Measurements from ENCODE around the gene CD200R1L. TPM values are rescaled to one million over a fixed set of nuclear protein-coding genes. Genes with fewer than 3 reads are reported as not detected.

CD200R1L gene
- total RNA-seq, 1 experiment from 2014 or later: not detected

GRCh38 chr3:112813723-112814171, 32.9 kb downstream of the CD200R1L start:
- Mint-ChIP-seq H3K9me3 (peaks cover under 1 to 1% of the 10 kb centered on the region in 2 experiments; a peak in 1 of 5 replicates), H3K27ac (no peak overlapping the region), H3K4me3 (no peak overlapping the region), H3K4me1 (peaks cover 7 to 12% of the 10 kb centered on the region in 2 experiments), H3K36me3 (ENCODE audit: insufficient read depth in 1 of 3, low read depth in 3 of 3) (no peaks in the 10 kb centered on the region; a peak in 1 of 7 replicates), H3K27me3 (ENCODE audit: low read depth) (no peaks in the 10 kb centered on the region)
- Histone ChIP-seq H3K9me3 (ENCODE audit: control insufficient read depth, low read depth, low read length) (no peaks in the 10 kb centered on the region), H3K4me2 (ENCODE audit: insufficient read depth, insufficient read length, low read length) (no peak overlapping the region), H2BK120ac (ENCODE audit: low read depth, low read length, poor library complexity, severe bottlenecking) (no peak overlapping the region), H3K79me1 (ENCODE audit: insufficient read depth, low read depth, low read length, poor library complexity, severe bottlenecking) (no peaks in the 10 kb centered on the region), H4K8ac (replicated peaks; ENCODE audit: insufficient read length, low read depth, low read length) (no peak overlapping the region), H3K79me2 (ENCODE audit: insufficient read depth, low read length) (no peaks in the 10 kb centered on the region), H3K23ac (ENCODE audit: insufficient read length, low read depth, low read length) (no peak overlapping the region), H2BK12ac (ENCODE audit: insufficient read length, low read depth, low read length) (no peak overlapping the region), H4K20me1 (ENCODE audit: control insufficient read depth, insufficient read depth, insufficient read length) (no peaks in the 10 kb centered on the region), H2BK15ac (ENCODE audit: low read depth, low read length) (no peak overlapping the region), H3K14ac (ENCODE audit: insufficient read depth, low read length) (no peak overlapping the region), H3T11ph (ENCODE audit: low read length) (no peak overlapping the region), H2AK5ac (ENCODE audit: insufficient read length, low read length) (no peak overlapping the region), H3K4ac (ENCODE audit: low read depth, low read length) (no peak overlapping the region), H3K27ac (ENCODE audit: insufficient read length, low read depth, low read length) (no peak overlapping the region), H3K23me2 (ENCODE audit: insufficient read length, low read depth, low read length, poor library complexity, severe bottlenecking) (no peaks in the 10 kb centered on the region), H2BK20ac (ENCODE audit: low read depth, low read length, poor library complexity, severe bottlenecking) (no peak overlapping the region), H3K56ac (ENCODE audit: insufficient read length, low read depth, low read length) (no peak overlapping the region), H3K9ac (ENCODE audit: extremely low read depth, insufficient read length, low read length) (no peak overlapping the region), H3K27me3 (ENCODE audit: insufficient read depth, low read length) (no peaks in the 10 kb centered on the region), H3K4me1 (ENCODE audit: insufficient read depth, low read length) (no peaks in the 10 kb centered on the region), H2AFZ (ENCODE audit: low read length) (no peak overlapping the region), H2BK5ac (ENCODE audit: insufficient read length, low read length) (no peak overlapping the region), H4K91ac (ENCODE audit: insufficient read length, low read depth, low read length) (no peak overlapping the region), H4K5ac (ENCODE audit: insufficient read length, low read depth, low read length) (no peak overlapping the region), H3K18ac (ENCODE audit: insufficient read length, low read depth, low read length) (no peak overlapping the region)
- no peak for DNase-seq
- TF ChIP-seq CTCF (conservative IDR thresholded peaks at IDR 0.05): no peak
- WGBS (ENCODE audit: extremely low coverage, insufficient read length, low lambda C conversion rate): 100% methylated on average over 1 of the region's 2 CpGs
